NK-92 (cell line): ENCODE measurements around the gene TNFRSF6B.

Experiments used
- DNase-seq: peaks from one replicate; lab custom pipeline; 2025; ENCODE audit not compliant: unreplicated experiment; lab: John Stamatoyannopoulos, UW

Gene TNFRSF6B

DNA sequence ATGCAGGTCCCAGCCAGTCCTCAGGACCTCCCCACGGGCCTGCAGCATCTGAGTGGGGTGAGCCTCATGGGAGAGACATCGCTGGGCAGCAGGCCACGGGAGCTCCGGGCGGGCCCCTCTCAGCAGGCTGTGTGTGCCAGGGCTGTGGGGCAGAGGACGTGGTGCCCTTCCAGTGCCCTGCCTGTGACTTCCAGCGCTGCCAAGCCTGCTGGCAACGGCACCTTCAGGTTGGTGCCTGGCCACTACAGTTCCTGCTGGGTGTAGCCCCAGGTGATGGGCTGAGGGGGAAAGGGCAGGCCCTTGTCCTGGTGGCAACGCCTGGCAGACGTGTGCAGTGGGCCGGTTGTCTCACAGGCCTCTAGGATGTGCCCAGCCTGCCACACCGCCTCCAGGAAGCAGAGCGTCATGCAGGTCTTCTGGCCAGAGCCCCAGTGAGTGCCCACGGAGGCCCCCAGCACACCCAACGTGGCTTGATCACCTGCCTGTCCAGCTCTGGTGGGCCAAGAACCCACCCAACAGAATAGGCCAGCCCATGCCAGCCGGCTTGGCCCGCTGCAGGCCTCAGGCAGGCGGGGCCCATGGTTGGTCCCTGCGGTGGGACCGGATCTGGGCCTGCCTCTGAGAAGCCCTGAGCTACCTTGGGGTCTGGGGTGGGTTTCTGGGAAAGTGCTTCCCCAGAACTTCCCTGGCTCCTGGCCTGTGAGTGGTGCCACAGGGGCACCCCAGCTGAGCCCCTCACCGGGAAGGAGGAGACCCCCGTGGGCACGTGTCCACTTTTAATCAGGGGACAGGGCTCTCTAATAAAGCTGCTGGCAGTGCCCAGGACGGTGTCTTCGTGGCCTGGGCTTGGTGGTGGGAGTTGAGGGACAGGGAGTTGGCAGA, 787 bp upstream of the TNFRSF6B start:
- no peak for DNase-seq

- DNase-seq: no peak
Measured at GRCh38 chr20:63696306-63696627, 185 bp upstream of the TNFRSF6B start.

- DNase-seq: no peak
Measured at GRCh38 chr20:63697357-63697867, 960 bp downstream of the TNFRSF6B start.

DNA sequence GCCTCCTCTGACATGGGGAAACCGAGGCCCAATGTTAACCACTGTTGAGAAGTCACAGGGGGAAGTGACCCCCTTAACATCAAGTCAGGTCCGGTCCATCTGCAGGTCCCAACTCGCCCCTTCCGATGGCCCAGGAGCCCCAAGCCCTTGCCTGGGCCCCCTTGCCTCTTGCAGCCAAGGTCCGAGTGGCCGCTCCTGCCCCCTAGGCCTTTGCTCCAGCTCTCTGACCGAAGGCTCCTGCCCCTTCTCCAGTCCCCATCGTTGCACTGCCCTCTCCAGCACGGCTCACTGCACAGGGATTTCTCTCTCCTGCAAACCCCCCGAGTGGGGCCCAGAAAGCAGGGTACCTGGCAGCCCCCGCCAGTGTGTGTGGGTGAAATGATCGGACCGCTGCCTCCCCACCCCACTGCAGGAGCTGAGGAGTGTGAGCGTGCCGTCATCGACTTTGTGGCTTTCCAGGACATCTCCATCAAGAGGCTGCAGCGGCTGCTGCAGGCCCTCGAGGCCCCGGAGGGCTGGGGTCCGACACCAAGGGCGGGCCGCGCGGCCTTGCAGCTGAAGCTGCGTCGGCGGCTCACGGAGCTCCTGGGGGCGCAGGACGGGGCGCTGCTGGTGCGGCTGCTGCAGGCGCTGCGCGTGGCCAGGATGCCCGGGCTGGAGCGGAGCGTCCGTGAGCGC, 1.6 kb downstream of the TNFRSF6B start:
- no peak for DNase-seq

GRCh38 chr20:63698739-63699465, 2.5 kb downstream of the TNFRSF6B start:
- DNase-seq: no peak

GRCh38 chr20:63699466-63700198, 3.2 kb downstream of the TNFRSF6B start:
- DNase-seq: no peak

- no peak for DNase-seq
Measured at GRCh38 chr20:63700199-63701050, 4.0 kb downstream of the TNFRSF6B start.

DNA sequence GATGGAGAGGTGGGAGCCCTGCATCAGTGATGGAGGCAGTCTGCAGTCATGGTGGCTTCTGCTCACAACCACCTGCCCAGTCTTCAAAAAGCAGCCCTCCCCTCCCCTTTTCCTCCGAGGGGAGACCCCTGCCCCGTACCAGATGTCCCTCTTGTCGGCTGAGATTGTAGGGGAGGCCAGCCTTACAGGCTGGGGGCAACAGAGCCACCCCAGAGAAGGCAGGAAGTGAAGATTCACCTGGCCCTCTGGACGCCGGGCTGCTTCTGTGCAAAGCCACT, 4.5 kb downstream of the TNFRSF6B start:
- no peak for DNase-seq

DNA sequence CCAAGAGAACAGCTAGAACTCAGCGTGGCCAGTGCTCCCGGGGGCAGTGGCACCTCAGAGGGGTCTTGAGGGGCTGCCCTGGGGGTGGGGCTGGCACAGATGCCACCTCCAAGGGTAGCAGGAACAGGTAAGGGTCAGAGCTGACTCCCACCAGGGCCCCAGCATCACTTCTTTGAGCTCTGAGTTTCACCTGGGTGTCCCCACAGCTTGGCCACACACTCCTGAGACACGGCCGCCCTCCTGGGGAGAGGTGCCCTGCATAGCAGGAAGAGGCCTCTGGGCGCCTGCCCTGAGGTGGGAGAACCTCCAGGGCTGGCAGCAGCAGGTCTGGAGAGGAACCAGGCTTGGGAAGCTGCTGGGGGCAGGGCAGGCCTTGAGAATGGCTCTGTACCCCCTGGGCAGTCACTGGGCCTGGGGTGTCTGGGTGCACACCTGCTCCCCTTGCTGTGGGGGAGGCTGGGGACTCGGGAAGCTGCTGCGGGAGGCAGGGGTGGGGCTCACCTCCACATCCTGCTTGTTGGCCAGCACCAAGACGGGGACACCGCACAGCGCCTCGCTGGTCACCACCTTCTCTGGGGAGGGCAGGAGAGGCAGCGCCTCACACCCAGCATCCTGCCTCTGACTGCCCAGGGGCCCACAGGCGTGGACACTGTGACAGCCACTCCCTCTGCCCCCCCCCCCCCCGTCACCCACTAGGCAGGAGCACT, 5.0 kb downstream of the TNFRSF6B start:
- no peak for DNase-seq

DNA sequence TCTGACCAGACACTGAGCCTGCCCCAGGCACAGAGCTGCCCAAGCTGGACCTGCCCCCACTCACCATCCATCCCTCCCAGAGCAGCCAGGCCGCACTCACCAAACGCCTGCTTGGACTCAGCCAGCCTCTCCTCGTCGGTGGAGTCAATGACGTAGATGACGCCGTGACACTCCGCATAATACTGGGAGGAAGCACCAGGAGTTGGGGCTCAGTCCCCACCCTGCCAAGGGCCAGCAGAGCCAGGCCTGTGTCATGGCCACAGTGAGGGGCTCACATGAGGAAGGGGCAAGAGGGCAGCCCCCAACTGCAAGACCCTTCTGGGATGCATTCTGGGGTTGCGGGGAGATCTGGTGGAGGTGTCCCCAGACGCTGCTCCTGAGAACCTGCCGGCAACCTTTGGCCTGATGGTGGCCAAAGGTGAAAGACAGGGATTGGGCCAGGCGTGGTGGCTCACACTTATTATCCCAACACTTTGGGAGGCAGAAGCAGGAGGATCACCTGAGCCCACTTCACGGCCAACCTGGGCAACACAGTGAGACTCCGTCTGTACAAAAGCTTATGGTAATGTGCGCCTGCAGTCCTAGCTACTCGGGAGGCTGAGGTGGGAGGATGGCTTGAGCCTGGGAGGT, 5.7 kb downstream of the TNFRSF6B start:
- DNase-seq: no peak

DNA sequence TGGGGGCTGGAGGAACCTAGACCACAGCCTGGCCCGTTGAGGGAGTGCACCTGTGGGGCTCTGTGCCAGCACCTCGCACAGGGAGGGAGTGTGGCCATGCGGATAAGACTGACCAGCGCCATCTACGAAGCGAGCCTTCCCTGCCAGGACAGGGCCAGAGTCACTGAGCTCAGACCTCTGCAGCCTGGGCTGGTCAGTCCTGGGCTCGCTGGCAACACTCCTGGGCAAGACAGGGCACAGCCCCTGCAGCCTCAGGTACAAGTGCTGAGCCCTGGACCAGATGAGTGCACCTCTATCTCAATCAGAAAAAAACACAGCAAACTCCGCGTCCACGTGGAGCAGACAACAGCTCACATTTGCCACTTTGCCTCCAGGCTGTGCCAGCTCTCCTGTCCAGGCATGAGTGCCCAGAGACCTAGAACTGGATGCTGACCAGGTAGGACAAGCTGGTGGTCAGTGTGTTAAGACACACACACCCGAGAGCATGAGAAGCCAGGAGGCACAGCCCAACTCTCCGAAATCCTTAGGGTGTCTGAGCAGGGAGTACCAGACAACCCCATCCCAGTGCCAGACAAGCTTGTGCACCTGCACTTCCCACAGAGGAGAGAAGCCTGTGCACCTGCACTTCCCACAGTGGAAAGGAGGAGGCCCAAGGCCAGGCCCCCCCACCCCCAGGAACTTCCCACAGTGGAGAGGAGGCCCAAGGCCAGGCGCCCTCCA, 6.5 kb downstream of the TNFRSF6B start:
- DNase-seq: no peak

- no peak for DNase-seq
Measured at GRCh38 chr20:63703471-63703975, 7.1 kb downstream of the TNFRSF6B start.

DNA sequence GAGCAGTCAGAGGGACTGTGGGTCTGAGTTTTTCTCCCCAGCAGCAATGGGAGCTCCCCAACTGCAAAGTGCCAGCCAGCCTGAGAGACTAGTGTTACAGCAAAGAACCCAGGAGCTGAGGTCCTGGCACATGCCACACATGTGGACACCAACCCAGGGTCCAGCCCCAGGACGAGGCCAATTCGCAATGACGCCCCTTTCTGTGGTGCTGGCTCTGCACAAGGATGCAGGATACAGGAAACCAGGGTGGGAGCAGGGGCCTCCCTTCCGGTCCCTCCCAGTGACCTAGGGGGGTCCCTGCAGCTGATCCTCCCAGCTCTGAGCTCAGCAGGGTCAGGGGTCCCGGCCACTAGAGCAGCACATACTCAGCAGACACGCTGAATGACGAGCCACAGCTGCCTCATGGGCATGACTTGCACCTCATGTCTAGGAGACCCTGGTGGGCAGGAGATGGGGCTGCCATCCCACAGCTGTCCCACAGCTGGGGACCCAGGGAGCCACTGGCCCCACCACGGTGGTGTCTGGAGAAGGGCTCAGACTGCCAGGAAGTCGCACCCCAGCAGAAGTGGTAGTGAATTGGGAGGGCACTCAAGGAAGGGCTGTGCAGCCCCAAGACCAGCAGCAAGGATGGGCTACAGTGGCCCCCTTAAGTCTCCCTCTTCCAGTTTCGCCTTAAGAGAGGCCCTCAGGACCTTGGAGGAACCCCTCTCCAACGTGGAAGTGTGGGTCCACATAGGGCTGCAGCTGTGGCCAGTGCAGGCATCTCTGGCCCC, 7.7 kb downstream of the TNFRSF6B start:
- DNase-seq: no peak

GRCh38 chr20:63704749-63705117, 8.3 kb downstream of the TNFRSF6B start:
- no peak for DNase-seq

- no peak for DNase-seq
Measured at GRCh38 chr20:63705232-63706026, 9.0 kb downstream of the TNFRSF6B start.

DNA sequence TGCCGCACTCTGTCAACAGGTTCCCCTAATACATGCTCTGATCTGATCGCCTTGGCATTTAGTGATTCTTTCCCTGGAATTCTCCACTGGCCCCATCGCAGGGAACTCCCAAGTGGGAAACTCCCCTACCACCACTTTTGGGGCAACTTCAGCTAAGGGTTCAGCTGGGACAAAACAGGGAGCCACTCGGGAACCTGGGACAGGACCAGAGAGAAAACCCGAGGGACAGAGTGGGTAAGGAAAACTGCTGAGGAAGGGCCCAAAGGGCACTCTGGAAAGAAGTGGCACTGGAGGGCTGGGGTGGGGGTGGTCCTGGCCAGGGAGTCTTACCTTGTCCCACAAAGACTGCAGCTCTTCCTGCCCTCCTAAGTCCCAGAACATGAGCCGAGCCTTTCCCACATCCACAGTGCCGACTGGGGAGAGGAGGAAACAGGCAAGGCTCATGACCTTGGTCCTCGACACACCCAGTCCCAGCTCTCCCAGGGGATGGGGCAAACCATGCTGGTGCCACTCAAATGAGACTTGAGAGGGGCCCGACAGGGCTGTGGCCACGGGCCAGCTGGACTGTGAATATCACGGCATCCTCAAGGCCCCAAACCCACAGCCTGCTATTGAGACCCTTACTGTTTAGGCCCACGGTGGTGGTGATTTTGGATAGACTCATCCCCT, 9.7 kb downstream of the TNFRSF6B start:
- DNase-seq: no peak
